Endothelial cell of umbilical vein (primary cell): ENCODE data around the gene HSD3B7. TPM values are rescaled to one million over a fixed set of nuclear protein-coding genes. Genes with fewer than 3 reads are reported as not detected.

Source experiments
- BruUV-seq: library from RNA; stranded (reverse); fragments of 400-500 nt; replicated peaks from 2 replicates; lab custom pipeline; 2021; lab: Mats Ljungman, UMichigan
- CTCF ChIA-PET: fragments of 300-600, 350-600 bp; sonication (Branson Sonifier 250); formaldehyde crosslinking; loops from one replicate; lab custom pipeline; 2021; ENCODE audit warnings: antibody characterized with exemption, inconsistent platforms; lab: Charles Lee
- POLR2A ChIA-PET: fragments of 300-600, 350-600 bp; sonication (Branson Sonifier 250); formaldehyde crosslinking; loops from one replicate; lab custom pipeline; 2021; ENCODE audit warnings: antibody characterized with exemption, inconsistent platforms; lab: Charles Lee
- DNase-seq: peaks from one replicate; pipeline ENCODE4 v3.0.0-alpha.2; 2011; ENCODE audit warnings: low read depth, low spot score
- FAIRE-seq: peaks from 2 replicates; lab custom pipeline; 2011; peaks lifted over from hg19 to GRCh38; lab: Jason Lieb, UNC
- H2AFZ ChIP-seq: 2 replicates; pipeline ENCODE4 v1.6.0; 2012; ENCODE audit warnings: low read depth, low read length, control low read depth, inconsistent platforms
- H3K27ac ChIP-seq: 2 replicates; pipeline ENCODE4 v1.5.1; 2011; ENCODE audit warnings: low read depth, mild to moderate bottlenecking, control low read depth, low read length, moderate library complexity; ENCODE audit not compliant: insufficient read depth
- H3K27me3 ChIP-seq, 2 experiments: 2 replicates each; pipeline versions ENCODE4 v1.6.0 to v1.6.1; 2011; ENCODE audit warnings: low read length in 2 of 2, mixed read lengths in 1 of 2; ENCODE audit not compliant: control insufficient read depth in 2 of 2, insufficient read depth in 2 of 2
- H3K36me3 ChIP-seq, 2 experiments: 2 replicates in 1 of 2; 3 replicates in 1 of 2; pipeline ENCODE4 v1.5.1; 2011; ENCODE audit warnings: low read length in 2 of 2, mild to moderate bottlenecking in 1 of 2, moderate library complexity in 1 of 2; ENCODE audit not compliant: control insufficient read depth in 2 of 2, insufficient read depth in 2 of 2; ENCODE audit errors: extremely low read depth in 1 of 2
- H3K4me1 ChIP-seq: 3 replicates; pipeline ENCODE4 v1.5.1; 2011; ENCODE audit warnings: mild to moderate bottlenecking, low read length; ENCODE audit not compliant: control insufficient read depth, insufficient read depth; ENCODE audit errors: extremely low read depth
- H3K4me2 ChIP-seq: 2 replicates; pipeline ENCODE4 v1.6.1; 2011; ENCODE audit warnings: low read length, control low read depth, mixed read lengths; ENCODE audit not compliant: insufficient read depth
- H3K4me3 ChIP-seq, 3 experiments: fragments of 200-600 bp in 1 of 3; sonication (generic), shearing (Covaris generic) in 1 of 3; replicated peaks in 1 of 3; 2 replicates each; pipeline ENCODE4 v1.5.1; 2011 to 2016; ENCODE audit warnings: control low read depth in 3 of 3, low read length in 3 of 3, mild to moderate bottlenecking in 2 of 3, inconsistent platforms in 1 of 3, low read depth in 1 of 3, moderate library complexity in 1 of 3; ENCODE audit not compliant: insufficient read depth in 1 of 3
- H3K79me2 ChIP-seq: 2 replicates; pipeline ENCODE4 v1.6.0; 2012; ENCODE audit warnings: low read length, inconsistent platforms; ENCODE audit not compliant: control insufficient read depth, insufficient read depth
- H3K9ac ChIP-seq: replicated peaks from 2 replicates; pipeline ENCODE3; 2011; ENCODE audit warnings: low read length, control low read depth; ENCODE audit not compliant: insufficient read depth; ENCODE audit errors: extremely low read depth
- H3K9me1 ChIP-seq: replicated peaks from 3 replicates; pipeline ENCODE4 v1.6.0; 2011; ENCODE audit warnings: mild to moderate bottlenecking, low read length; ENCODE audit not compliant: control insufficient read depth, insufficient read depth; ENCODE audit errors: extremely low read depth
- H3K9me3 ChIP-seq: replicated peaks from 2 replicates; pipeline ENCODE4 v1.5.1; 2012; ENCODE audit warnings: low read length, inconsistent platforms; ENCODE audit not compliant: control insufficient read depth, insufficient read depth
- H4K20me1 ChIP-seq: replicated peaks from 2 replicates; pipeline ENCODE3; 2011; ENCODE audit warnings: mild to moderate bottlenecking, low read length; ENCODE audit not compliant: control insufficient read depth, insufficient read depth; ENCODE audit errors: extremely low read depth
- CTCF ChIP-seq, 2 donors: IDR thresholded peaks; 1 replicate in 1 of 2; 2 replicates in 1 of 2; pipeline ENCODE4 v1.5.1; 2011; ENCODE audit warnings: low read length in 2 of 2, mild to moderate bottlenecking in 2 of 2, moderate library complexity in 2 of 2, control low read depth in 1 of 2, inconsistent platforms in 1 of 2, low read depth in 1 of 2; ENCODE audit not compliant: insufficient read depth in 1 of 2; ENCODE audit errors: extremely low read depth in 1 of 2
- EZH2 ChIP-seq: IDR thresholded peaks from 2 replicates; pipeline ENCODE4 v1.6.1; 2012; ENCODE audit warnings: borderline replicate concordance, low read depth, mild to moderate bottlenecking, moderate library complexity, low read length, inconsistent platforms; ENCODE audit not compliant: severe bottlenecking
- FOS ChIP-seq: IDR thresholded peaks from 2 replicates; pipeline ENCODE4 v1.6.1; 2011; ENCODE audit warnings: mild to moderate bottlenecking, low read length, moderate library complexity, borderline replicate concordance; ENCODE audit not compliant: insufficient read depth
- GATA2 ChIP-seq: IDR thresholded peaks from 2 replicates; pipeline ENCODE4 v1.7.0; 2011; ENCODE audit warnings: low read depth, mild to moderate bottlenecking, moderate library complexity, mixed read lengths, low read length; ENCODE audit not compliant: insufficient read length, insufficient read depth
- JUN ChIP-seq: IDR thresholded peaks from 2 replicates; pipeline ENCODE4 v1.6.1; 2011; ENCODE audit warnings: borderline replicate concordance, low read depth; ENCODE audit not compliant: insufficient read length, insufficient read depth
- MYC ChIP-seq: IDR thresholded peaks from one replicate; pipeline ENCODE4 v1.6.1; 2011; ENCODE audit warnings: mild to moderate bottlenecking, low read depth, low read length
- POLR2A ChIP-seq: IDR thresholded peaks from 2 replicates; pipeline ENCODE4 v1.6.1; 2012; ENCODE audit warnings: low read depth, mild to moderate bottlenecking, control low read depth, low read length
- POLR2AphosphoS5 ChIP-seq: IDR thresholded peaks from 2 replicates; pipeline ENCODE4 v1.6.1; 2012; ENCODE audit warnings: low read depth, mild to moderate bottlenecking, control low read depth, low read length, moderate library complexity; ENCODE audit not compliant: insufficient read depth
- dilution Hi-C: fragments of 300-500 bp; cut with MboI; formaldehyde crosslinking; loops from one replicate; pipeline ENCODE4 v1.15.0; 2019; ENCODE audit warnings: low sequenced_read_pairs; ENCODE audit not compliant: extremely low pct_ligation_motif_present
- intact Hi-C: fragments of 100-400 bp; cut with micrococcal nuclease; formaldehyde crosslinking; loops from one replicate; pipeline ENCODE4 v1.10.0; 2022
- polyA plus RNA-seq, 4 experiments: library from polyadenylated mRNA; depleted of rRNA in 3 of 4; stranded (reverse) in 3 of 4; unstranded in 1 of 4; fragments of >200 nt; gene quantifications; 2 replicates each; pipeline versions ENCODE4 v1.2.1 to v1.2.3, GENCODE V29; 2011 to 2012; ENCODE audit warnings: missing spikeins in 1 of 4
- total RNA-seq: library from RNA; stranded (reverse); gene quantifications from 2 replicates; pipeline ENCODE4 v1.2.3, GENCODE V29; 2021
- TF ChIP-seq, protein P1 (sequence below): IDR thresholded peaks from 2 replicates; pipeline ENCODE4 v1.6.1; 2011; ENCODE audit not compliant: insufficient read depth, insufficient read length

Gene HSD3B7
- total and polyA plus RNA-seq, 2 donors (not counting 3 experiments of a cell fraction or from before 2014, with no cell fraction given), result 3.5 to 4.8 TPM

DNA sequence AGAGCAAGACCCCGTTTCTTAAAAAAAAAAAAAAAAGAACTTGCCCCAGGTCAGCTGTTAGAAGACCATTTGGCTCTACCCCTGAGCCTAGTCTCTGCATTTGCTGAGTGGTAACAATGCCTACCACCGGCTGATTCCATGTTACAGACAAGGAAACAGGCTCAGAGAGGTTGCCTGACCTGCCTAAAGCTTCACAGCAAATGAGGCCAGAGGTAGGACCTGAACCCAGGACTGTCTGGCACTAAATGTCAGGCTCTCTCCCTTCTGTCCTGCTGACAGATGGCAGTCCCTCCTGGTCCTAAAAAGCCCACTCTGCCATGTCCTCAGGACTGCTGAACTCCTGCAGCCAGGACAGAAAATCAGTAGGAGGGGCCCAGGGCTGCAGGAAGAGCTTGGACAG lies 19.7 kb downstream of the HSD3B7 start:
- Histone ChIP-seq H3K4me2 (no peak overlapping the region), H3K27me3 (peaks cover 4 to 10% of the 10 kb centered on the region in 2 experiments), H3K9me3 (no peaks in the 10 kb centered on the region), H3K36me3 (no peaks in the 10 kb centered on the region), H3K27ac (no peak overlapping the region), H3K9ac (no peak overlapping the region), H4K20me1 (no peaks in the 10 kb centered on the region), H3K79me2 (no peaks in the 10 kb centered on the region), H3K9me1 (no peaks in the 10 kb centered on the region), H2AFZ (no peak overlapping the region), H3K4me1 (no peaks in the 10 kb centered on the region), H3K4me3 (no peak overlapping the region)
- dilution Hi-C loops, result no loop called here
- TF ChIP-seq POLR2AphosphoS5, result no peak
- TF ChIP-seq, protein P1, sequence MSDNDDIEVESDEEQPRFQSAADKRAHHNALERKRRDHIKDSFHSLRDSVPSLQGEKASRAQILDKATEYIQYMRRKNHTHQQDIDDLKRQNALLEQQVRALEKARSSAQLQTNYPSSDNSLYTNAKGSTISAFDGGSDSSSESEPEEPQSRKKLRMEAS, result no peak
- no peak for TF ChIP-seq MYC
- TF ChIP-seq POLR2A, result no peak
- TF ChIP-seq EZH2, result no peak
- no peak for TF ChIP-seq FOS
- no peak for TF ChIP-seq CTCF (IDR thresholded peaks at IDR 0.05; ENCODE audit: extremely low read depth in 1 of 2, insufficient read depth in 1 of 2, low read depth in 1 of 2, low read length in 2 of 2)
- TF ChIP-seq JUN, result no peak
- no peak for TF ChIP-seq GATA2
- FAIRE-seq (no peak), DNase-seq (no peak)
- no TSS peak for BruUV-seq
- ChIA-PET CTCF (interaction anchor here (1.2 kb wide), 1 partner anchor 95 kb away, joined by 3 read pairs; no protein-coding TSS in a partner anchor), POLR2A (no interaction called here)
- intact Hi-C loops, result no loop called here
